GM18508 (cell line): ENCODE results near the gene ADGRL3.
"Not testable (repeated sequence)": the region's sequence is repeated elsewhere in the genome, so short reads cannot be mapped to it uniquely, and the experiment has no call there.

Experiments used
- ATAC-seq: cut with Tn5 transposase; IDR thresholded peaks from one replicate; pipeline ENCODE4 v1.9.1; 2021; ENCODE audit warnings: moderate number of reproducible peaks; ENCODE audit not compliant: insufficient read depth, unreplicated experiment

Gene ADGRL3

DNA sequence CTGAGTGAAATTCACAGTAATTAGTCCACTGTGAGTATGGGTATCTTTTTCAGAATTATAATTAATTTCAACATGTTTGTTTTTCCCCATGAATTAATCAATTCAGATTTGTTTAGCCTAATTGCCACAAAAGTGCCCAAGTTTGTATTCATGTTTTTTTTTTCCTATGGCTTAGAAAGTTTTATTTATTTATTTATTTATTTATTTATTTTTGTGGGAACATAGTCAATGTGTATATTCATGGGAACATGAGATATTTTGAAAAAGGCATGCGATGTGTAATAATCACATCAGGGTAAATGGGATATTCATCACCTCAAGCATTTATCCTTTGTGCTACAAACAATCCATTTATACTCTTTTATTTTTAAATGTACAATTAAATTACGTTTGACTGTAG is 475.3 kb downstream of the ADGRL3 start:
- ATAC-seq = no peak

DNA sequence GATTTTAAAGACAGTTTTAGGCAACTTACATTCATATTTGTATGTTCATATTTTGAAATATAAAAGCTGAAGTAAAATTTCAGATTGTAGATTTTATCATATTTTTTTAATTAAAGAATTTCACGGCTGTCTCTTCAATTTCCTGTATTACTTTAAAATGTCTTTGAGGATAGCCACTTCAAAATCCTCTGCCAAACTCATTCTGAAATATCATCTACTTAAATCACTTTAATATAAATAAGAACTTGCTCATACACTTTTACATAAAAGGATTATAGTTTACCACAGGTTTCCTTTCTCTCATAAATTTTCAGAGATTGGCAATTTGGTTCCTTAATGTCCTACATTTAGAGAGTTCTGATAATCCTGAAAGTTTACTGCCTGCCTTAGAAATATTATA is 478.2 kb downstream of the ADGRL3 start:
- ATAC-seq = no peak

DNA sequence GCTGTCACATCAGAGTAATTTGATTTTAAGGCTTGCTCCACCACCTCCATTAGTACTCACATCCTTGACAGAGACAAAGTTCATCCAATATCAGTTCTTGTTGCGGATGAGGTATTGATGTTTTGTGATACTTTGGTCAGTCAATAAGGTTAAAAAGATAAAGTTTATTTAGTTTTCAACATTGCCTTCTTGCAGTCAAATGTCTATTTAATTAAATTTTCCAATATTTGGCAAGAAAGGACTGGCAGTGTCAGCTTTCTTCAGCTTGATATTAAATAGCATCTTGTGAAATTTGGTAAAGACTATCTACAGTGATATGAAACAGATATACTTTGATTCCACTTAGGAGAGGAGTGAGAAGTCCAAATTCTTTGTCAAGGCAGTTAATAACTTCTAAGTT is 493.4 kb downstream of the ADGRL3 start:
- no peak for ATAC-seq

DNA sequence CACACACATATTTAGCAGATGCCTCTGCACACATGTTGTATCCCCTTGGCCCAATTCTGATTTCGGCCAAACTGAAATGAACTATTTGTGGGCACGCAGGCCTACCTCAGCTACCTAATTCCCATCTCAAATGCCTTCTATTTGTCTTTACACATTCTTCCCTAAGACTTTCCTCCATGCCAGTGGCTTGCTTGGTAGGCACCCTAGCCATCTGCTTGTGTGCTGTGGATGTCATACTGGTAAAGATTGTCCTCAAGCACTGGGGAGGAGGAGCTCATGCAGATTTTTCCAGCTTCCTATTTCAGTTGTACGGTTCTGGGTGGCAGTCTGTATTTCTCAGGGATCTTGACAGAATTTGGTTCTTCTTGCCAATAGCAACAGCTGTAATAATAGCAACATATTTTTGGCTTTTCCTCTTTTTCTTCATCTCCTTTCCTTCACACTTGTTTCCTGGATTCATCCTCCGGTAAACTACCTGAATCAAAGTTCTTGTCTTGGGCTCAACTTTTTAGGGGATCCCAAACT is 514.3 kb downstream of the ADGRL3 start:
- no peak for ATAC-seq

DNA sequence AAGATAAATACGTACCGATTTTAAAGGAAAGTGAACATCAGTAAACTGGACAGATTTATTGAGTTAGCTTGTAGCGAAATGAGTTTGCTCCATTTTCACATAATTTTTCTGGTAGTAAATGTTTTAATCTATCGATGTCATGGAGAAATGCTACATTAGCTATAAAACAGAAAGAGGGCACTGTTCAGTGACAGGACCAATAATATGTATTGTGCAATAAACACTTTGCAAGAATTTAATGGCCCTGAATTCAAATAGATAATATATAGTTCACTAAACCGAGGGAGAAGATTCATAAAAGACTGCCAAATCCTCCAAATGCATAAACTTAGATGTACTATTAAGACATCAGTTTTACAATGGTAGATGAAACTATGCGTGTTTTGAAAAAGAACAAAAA is 516.3 kb downstream of the ADGRL3 start:
- ATAC-seq = no peak

DNA sequence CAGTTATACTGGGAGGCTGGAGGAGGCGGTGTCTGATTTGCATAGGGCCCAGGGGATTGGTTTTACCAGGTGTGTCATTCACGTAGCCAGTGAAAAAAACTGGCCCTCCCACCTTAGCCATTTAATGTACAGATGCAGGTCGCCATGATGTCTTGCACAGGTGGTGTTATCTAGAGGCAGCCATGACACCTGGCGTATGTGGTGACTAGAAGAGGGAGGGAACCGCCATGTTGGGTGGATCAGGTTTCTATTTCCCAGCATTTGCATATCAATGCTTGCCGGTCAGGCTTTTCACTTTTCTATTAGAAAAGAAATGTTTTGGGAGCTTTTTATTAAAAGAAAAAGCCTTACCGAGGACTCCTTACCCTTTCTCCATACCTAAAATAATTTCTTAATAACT is 523.4 kb downstream of the ADGRL3 start:
- ATAC-seq = no peak

DNA sequence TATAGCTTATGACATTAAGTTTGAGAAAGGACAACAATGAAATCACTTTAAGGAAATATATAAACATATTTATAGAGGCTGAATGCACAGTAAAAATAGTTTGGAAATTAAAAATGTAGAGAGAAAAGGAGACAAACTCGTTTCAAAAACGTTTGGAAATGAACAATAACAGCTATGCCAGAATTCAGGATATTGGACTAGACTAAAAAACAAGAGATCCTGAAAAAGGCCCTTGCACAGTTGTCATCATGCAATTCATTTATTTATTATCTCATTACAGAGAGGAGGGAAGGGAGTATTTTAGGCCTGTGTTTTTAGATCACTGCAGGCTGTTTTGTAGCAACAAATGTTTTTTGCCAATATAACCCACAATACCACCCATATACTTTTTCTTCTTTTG is 527.2 kb downstream of the ADGRL3 start:
- no peak for ATAC-seq

DNA sequence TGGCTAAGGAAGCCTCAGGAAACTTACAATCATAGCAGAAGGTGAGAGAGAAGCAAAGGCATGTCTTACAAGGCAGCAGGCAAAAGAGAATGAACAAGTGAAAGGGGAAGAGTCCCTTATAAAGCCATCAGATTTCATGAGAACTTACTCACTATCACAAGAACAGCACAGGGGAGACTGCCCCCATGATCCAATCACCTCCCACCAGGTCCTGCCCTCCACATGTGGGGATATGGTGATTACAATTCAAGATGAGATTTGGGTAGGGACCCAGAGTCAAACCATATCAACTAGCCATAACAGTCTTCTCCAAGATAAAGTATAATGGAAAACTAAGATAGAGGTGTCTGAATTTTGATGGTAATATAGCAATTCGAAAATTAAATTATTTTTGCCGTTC is 534.3 kb downstream of the ADGRL3 start:
- ATAC-seq = no peak

DNA sequence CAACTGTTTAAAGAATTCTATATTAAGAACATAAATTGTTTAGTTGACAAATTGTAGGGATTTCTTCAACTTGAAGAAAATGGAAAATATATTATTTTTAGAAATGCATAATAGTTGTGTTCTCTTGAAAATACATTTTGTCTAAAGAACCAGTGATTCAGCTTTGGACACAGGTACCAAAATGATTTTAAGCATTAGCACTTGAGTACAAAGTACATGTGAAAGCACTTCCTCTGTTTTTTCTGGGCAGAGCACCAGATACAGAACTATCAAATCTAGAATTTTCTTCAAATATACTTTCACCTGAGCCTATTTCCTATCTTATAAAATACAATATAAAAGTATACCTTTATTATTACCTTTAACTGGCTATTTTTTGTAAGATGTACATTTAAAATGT is 539.8 kb downstream of the ADGRL3 start:
- ATAC-seq = no peak

DNA sequence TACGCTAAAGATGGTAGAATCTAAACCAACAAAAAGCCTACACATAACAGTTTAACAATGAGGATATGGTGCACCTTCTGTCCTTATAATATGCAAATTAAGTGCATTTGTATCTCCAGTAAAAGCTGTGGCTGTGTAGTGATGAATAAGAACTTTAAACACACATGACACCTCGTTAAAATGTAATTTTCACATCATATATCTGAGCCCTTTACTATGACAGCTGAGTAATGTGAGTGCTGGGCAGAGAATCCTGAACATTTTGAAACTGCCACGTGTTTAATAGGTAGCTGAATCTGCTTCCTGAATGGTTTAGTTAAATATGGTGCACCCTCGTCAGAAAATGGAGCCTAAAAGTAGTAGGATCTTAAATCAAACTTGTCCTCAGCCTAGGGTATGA is 540.8 kb downstream of the ADGRL3 start:
- no peak for ATAC-seq

DNA sequence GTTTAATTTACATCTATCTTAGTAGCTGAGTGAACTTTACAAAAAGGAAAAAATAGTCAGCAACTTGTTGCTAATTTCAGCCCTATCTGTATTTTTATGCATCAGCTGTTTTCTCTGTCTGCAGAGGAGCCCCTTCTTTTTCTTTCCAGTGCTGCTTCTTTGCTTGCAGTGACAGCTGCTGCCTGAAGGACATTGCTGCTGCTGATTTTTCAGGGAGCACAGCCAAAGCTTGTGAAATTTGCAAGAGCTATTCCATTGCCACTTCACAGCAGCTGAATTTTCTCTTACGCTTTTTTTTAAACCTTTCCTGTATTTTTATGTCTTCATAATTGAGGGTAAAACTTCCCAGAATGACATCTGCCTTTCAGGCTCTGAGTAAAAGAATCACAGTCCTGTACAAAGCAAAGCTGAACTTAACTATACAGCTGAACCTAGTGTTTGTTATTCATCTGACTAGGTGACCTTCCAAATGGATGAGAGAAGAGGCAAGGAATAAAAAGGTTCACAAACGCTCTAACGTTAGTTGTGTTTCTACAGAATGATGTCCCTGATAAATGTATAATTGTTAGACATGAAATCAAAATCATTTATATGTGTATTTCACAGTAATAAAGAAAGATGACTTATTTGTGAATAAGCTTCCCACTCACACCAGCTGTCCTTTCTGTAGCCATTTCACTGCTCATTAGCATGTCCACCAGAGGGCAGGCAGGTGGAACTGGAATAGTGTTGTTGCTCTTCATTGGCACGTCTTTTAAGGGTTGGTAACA is 541.4 kb downstream of the ADGRL3 start:
- ATAC-seq = no peak

DNA sequence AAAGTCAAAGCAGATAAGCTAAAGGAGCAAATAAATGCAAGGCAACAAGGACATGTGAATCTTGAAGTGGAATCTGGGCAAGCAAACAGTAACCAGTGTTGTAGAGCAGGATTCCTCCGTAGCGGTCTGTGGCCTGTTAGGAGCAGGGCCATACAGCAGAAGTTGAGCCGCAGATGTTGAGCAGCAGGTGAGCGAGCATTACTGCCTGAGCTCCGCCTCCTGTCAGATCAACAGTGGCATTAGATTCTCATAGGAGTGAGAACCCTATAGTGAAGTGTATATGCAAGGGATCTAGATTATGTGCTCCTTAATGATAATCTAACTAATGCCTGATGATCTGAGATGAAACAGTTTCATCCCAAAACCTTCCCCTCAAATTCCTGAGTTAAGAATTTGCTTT is 550.7 kb downstream of the ADGRL3 start:
- ATAC-seq = no peak

DNA sequence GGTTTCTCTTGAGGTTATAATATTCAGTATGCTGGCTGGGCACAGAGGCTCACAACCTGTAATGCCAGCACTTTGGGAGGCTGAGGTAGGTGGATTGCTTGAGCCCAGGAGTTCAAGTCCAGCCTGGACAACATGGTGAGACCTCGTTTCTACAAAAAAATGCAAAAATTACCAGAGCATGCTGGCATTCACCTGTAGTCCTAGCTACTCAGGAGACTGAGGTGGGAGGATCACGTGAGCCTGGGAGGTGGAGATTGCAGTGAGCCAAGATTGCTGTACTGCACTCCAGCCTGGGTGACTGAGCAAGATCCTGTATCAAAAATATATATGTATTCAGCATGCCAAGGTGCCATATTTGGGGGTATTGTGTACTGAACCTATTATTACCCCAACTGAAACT is 552.5 kb downstream of the ADGRL3 start:
- ATAC-seq = no peak

DNA sequence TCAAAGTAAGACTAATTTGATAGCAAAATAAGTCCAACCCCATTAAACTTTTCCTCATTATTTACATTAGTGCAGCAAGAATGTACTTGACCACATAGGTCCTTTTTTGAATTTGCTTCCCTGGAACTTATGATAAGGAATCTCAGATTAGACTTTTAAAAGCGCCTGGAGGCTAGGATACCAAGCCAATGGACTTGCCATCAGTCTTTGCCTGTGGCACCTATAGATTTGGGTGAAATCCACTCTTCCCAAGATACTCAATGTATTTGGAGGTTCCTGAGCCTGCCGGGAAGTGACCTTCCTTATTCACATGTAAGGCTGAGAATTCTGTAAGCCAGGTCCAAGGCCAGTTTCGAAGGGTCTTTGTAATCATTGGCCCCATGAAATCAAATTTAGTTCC is 553.6 kb downstream of the ADGRL3 start:
- no peak for ATAC-seq

DNA sequence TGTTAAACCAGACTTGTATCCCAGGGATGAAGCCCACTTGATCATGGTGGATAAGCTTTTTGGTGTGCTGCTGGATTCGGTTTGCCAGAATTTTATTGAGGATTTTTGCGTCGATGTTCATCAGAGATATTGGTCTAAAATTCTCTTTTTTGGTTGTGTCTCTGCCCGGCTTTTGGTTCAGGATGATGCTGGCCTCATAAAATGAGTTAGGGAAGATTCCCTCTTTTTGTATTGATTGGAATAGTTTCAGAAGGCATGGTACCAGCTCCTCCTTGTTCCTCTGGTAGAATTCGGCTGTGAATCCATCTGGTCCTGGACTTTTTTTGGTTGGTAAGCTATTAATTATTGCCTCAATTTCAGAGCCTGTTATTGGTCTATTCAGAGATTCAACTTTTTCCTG is 556.8 kb downstream of the ADGRL3 start:
- not testable (repeated sequence) for ATAC-seq

DNA sequence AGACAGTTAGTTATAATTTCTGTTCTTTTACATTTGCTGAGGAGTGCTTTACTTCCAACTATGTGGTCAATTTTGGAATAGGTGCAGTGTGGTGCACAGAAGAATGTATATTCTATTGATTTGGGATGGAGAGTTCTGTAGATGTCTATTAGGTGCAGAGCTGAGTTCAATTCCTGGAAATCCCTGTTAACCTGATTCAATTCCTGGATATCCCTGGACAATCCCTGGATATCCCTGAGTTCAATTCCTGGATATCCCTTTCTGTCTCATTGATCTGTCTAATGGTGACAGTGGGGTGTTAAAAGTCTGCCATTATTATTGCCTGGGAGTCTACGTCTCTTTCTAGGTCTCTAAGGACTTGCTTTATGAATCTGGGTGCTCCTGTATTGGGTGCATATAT is 557.9 kb downstream of the ADGRL3 start:
- ATAC-seq = not testable (repeated sequence)

DNA sequence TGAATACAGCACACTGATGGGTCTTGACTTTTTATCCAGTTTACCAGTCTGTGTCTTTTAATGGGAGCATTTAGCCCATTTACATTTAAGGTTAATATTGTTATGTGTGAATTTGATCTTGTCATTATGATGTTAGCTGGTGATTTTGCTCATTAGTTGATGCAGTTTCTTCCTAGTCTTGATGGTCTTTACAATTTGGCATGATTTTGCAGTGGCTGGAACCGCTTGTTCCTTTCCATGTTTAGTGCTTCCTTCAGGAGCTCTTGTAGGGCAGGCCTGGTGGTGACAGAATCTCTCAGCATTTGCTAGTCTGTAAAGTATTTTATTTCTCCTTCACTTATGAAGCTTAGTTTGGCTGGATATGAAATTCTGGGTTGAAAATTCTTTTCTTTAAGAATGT is 558.5 kb downstream of the ADGRL3 start:
- not testable (repeated sequence) for ATAC-seq

DNA sequence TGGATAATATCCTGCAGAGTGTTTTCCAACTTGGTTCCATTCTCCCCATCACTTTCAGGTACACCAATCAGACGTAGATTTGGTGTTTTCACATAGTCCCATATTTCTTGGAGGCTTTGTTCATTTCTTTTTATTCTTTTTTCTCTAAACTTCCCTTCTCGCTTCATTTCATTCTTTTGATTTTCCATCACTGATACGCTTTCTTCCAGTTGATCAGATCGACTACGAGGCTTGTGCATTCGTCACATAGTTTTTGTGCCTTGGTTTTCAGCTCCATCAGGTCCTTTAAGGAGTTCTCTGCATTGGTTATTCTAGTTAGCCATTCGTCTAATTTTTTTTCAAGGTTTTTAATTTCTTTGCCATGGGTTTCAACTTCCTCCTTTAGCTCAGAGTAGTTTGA is 559.1 kb downstream of the ADGRL3 start:
- ATAC-seq = not testable (repeated sequence)

DNA sequence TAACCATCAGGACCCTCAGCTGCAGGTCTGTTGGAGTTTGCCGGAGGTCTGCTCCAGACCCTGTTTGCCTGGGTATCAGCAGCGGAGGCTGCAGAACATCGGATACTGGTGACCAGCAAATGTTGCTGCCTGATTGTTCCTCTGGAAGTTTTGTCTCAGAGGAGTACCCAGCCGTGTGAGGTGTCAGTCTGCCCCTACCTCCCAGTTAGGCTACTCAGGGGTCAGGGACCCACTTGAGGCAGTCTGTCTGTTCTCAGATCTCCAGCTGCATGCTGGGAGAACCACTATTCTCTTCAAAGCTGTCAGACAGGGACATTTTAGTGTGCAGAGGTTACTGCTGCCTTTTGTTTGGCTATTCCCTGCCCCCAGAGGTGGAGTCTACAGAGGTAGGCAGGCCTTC is 559.8 kb downstream of the ADGRL3 start:
- ATAC-seq = not testable (repeated sequence)

DNA sequence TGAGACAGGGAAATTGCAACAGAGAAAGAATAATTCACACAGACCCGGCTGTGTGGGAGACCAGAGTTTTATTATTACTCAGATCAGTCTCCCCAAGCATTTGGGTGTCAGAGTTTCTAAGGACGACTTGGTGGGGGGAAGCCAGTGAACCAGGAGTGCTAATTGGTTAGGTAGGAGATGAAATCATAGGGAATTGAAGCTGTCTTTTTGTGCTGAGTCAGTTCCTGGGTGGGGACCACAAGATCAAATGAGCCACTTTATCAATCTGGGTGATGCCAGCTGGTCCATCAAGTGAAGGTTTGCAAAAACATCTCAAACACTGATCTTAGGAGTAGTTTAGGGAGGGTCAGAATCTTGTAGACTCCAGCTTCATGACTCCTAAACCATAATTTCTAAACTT is 560.7 kb downstream of the ADGRL3 start:
- no peak for ATAC-seq

DNA sequence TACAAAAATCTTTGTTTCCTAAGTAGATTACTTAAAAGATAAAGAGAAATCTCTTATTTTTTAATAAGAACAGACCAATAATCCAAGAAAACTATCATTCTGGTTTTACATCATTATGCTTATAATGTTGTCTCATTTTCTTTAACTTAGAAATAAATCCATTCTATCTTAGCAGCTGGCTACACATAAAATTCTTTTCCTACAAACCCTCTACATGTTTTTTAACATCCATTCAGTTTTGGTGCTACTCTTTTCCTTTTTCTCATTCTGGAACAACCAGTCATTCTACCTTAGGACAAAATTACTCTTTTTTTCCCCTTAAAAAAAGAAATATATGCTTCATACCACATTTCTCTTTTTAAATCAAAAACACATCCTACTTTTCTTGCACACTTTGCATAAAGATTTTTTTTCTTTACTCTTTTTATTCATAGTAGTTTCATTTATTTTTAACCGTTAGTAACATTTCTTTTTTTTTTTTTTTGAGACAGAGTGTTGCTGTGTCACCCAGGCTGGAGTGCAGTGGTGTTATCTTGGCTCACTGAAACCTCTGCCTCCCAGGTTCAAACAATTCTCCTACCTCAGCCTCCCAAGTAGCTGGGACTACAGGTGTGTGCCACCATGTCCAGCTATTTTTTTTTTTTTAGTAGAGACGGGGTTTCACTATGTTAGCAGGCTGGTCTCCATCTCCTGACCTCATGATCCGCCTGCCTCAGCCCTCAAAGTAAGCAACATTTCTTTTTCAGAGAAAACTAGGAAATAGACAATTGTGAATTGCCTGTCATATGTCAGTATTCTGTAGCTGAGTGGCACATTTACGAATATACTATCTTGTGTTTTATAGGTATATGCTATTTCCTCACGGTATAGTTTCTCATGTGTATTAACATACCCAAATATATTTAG is 562.8 kb downstream of the ADGRL3 start:
- no peak for ATAC-seq
